IMR-90 (cell line): Measurements from ENCODE around the gene SNAPIN. TPM values are rescaled to one million over a fixed set of nuclear protein-coding genes. Genes with fewer than 3 reads are reported as not detected.

Experiments
- ATAC-seq: fragments of 200-7000 bp; cut with Tn5 transposase; 2 replicates; pipeline ENCODE4 v1.9.1; 2020; ENCODE audit warnings: low read depth, mild to moderate bottlenecking, moderate library complexity
- BruUV-seq: library from RNA; stranded (reverse); fragments of 400-500 nt; replicated peaks from 2 replicates; lab custom pipeline; 2021; lab: Mats Ljungman, UMichigan
- CTCF ChIA-PET: fragments of 300-600 bp; formaldehyde crosslinking; extraction: SDS; loops from one replicate; lab custom pipeline; 2021; ENCODE audit warnings: antibody characterized with exemption; lab: Yijun Ruan, JAX
- POLR2A ChIA-PET: fragments of 300-600 bp; sonication (Branson Sonifier 250); formaldehyde crosslinking; loops from one replicate; lab custom pipeline; 2022; ENCODE audit warnings: antibody characterized with exemption; ENCODE audit not compliant: unreplicated experiment; lab: Charles Lee
- DNase-seq: peaks from one replicate; pipeline ENCODE4 v3.0.0; 2013
- H2AFZ ChIP-seq: replicated peaks from 2 replicates; pipeline ENCODE3; 2013; ENCODE audit warnings: low read length, mild to moderate bottlenecking; ENCODE audit not compliant: poor library complexity
- H2AK5ac ChIP-seq: 2 replicates; pipeline ENCODE4 v1.6.1; 2013; ENCODE audit warnings: low read depth, low read length, inconsistent platforms
- H2AK9ac ChIP-seq: replicated peaks from 2 replicates; pipeline ENCODE3; 2013; ENCODE audit warnings: mild to moderate bottlenecking, low read depth, low read length, moderate library complexity; ENCODE audit not compliant: poor library complexity
- H2BK120ac ChIP-seq: 2 replicates; pipeline ENCODE4 v1.6.1; 2013; ENCODE audit warnings: low read depth, low read length, inconsistent platforms
- H2BK15ac ChIP-seq: 3 replicates; pipeline ENCODE4 v1.6.1; 2013; ENCODE audit warnings: low read depth, low read length, inconsistent platforms
- H2BK20ac ChIP-seq: 2 replicates; pipeline ENCODE4 v1.6.1; 2013; ENCODE audit warnings: low read depth, mild to moderate bottlenecking, inconsistent platforms, low read length, moderate library complexity
- H2BK5ac ChIP-seq: 2 replicates; pipeline ENCODE4 v1.6.1; 2013; ENCODE audit warnings: mild to moderate bottlenecking, low read depth, low read length, inconsistent platforms; ENCODE audit not compliant: poor library complexity, severe bottlenecking
- H3K14ac ChIP-seq: replicated peaks from 2 replicates; pipeline ENCODE4 v1.6.1; 2013; ENCODE audit warnings: low read depth, low read length, inconsistent platforms
- H3K18ac ChIP-seq: 2 replicates; pipeline ENCODE4 v1.6.1; 2013; ENCODE audit warnings: low read depth, low read length, control low read depth
- H3K23ac ChIP-seq: 2 replicates; pipeline ENCODE4 v1.6.1; 2013; ENCODE audit warnings: low read depth, low read length, inconsistent platforms
- H3K27ac ChIP-seq: 2 replicates; pipeline ENCODE4 v1.5.1; 2013; ENCODE audit warnings: mild to moderate bottlenecking, control low read depth, low read length; ENCODE audit not compliant: insufficient read depth
- H3K27me3 ChIP-seq: 2 replicates; pipeline ENCODE4 v1.6.1; 2013; ENCODE audit warnings: low read length; ENCODE audit not compliant: control insufficient read depth, insufficient read depth
- H3K36me3 ChIP-seq: 2 replicates; pipeline ENCODE4 v1.6.1; 2013; ENCODE audit warnings: low read length, mixed read lengths; ENCODE audit not compliant: control insufficient read depth, insufficient read depth
- H3K4ac ChIP-seq: 2 replicates; pipeline ENCODE4 v1.6.1; 2013; ENCODE audit warnings: low read depth, low read length, inconsistent platforms
- H3K4me1 ChIP-seq: 2 replicates; pipeline ENCODE4 v1.6.1; 2013; ENCODE audit warnings: low read length, mixed read lengths; ENCODE audit not compliant: control insufficient read depth, insufficient read depth
- H3K4me2 ChIP-seq: 2 replicates; pipeline ENCODE4 v1.6.1; 2013; ENCODE audit warnings: low read depth, mild to moderate bottlenecking, control low read depth, low read length, moderate library complexity
- H3K4me3 ChIP-seq: 2 replicates; pipeline ENCODE4 v1.5.1; 2013; ENCODE audit warnings: low read depth, mild to moderate bottlenecking, control low read depth, low read length, moderate library complexity; ENCODE audit not compliant: insufficient read depth
- H3K56ac ChIP-seq: 2 replicates; pipeline ENCODE4 v1.6.1; 2013; ENCODE audit warnings: low read length, inconsistent platforms; ENCODE audit not compliant: insufficient read depth; ENCODE audit errors: extremely low read depth
- H3K79me1 ChIP-seq, 2 experiments: 2 replicates each; pipeline ENCODE4 v1.6.1; 2013; ENCODE audit warnings: low read length in 2 of 2, inconsistent platforms in 1 of 2, low read depth in 1 of 2
- H3K9ac ChIP-seq: 2 replicates; pipeline ENCODE4 v1.6.1; 2013; ENCODE audit warnings: low read depth, low read length, control low read depth
- H3K9me1 ChIP-seq: 2 replicates; pipeline ENCODE4 v1.6.1; 2013; ENCODE audit warnings: low read length, inconsistent platforms; ENCODE audit not compliant: insufficient read depth
- H3K9me3 ChIP-seq: 2 replicates; pipeline ENCODE4 v1.6.1; 2013; ENCODE audit warnings: low read length; ENCODE audit not compliant: control insufficient read depth, insufficient read depth
- H4K20me1 ChIP-seq: 2 replicates; pipeline ENCODE4 v1.6.1; 2013; ENCODE audit warnings: low read length, inconsistent platforms; ENCODE audit not compliant: insufficient read depth
- H4K5ac ChIP-seq: 2 replicates; pipeline ENCODE4 v1.6.1; 2013; ENCODE audit warnings: mild to moderate bottlenecking, low read depth, low read length, control low read depth
- H4K8ac ChIP-seq, 2 experiments: 2 replicates each; pipeline ENCODE4 v1.6.1; 2013; ENCODE audit warnings: low read depth in 2 of 2, low read length in 2 of 2, control low read depth in 1 of 2, inconsistent platforms in 1 of 2
- H4K91ac ChIP-seq: 2 replicates; pipeline ENCODE4 v1.6.1; 2013; ENCODE audit warnings: low read depth, low read length, inconsistent platforms; ENCODE audit not compliant: insufficient read depth
- BHLHE40 ChIP-seq: fragments of 150-350 bp; IDR thresholded peaks from 2 replicates; pipeline ENCODE4 v1.6.1; 2016; ENCODE audit warnings: mild to moderate bottlenecking, low read depth, low read length
- CEBPB ChIP-seq: IDR thresholded peaks from 2 replicates; pipeline ENCODE4 v1.6.1; 2012; ENCODE audit warnings: low read depth, low read length, improper control_type of control experiment
- CHD1 ChIP-seq: IDR thresholded peaks from 2 replicates; pipeline ENCODE4 v1.6.1; 2012; ENCODE audit warnings: low read depth, low read length, improper control_type of control experiment
- CTCF ChIP-seq: conservative IDR thresholded peaks from 2 replicates; pipeline ENCODE4 v1.5.1; 2012; ENCODE audit warnings: mild to moderate bottlenecking, low read depth, low read length, improper control_type of control experiment
- ELK1 ChIP-seq: fragments of 150-350 bp; IDR thresholded peaks from 2 replicates; pipeline ENCODE4 v1.6.1; 2016; ENCODE audit warnings: low read depth, mild to moderate bottlenecking, low read length, moderate library complexity, borderline replicate concordance
- FOS ChIP-seq: fragments of 150-350 bp; IDR thresholded peaks from 2 replicates; pipeline ENCODE4 v1.6.1; 2016; ENCODE audit warnings: low read depth, low read length
- MAFK ChIP-seq: IDR thresholded peaks from 2 replicates; pipeline ENCODE4 v1.6.1; 2012; ENCODE audit warnings: low read depth, low read length, improper control_type of control experiment
- MAZ ChIP-seq: IDR thresholded peaks from 2 replicates; pipeline ENCODE4 v1.6.1; 2012; ENCODE audit warnings: low read depth, mild to moderate bottlenecking, low read length, improper control_type of control experiment, moderate library complexity, borderline replicate concordance
- MXI1 ChIP-seq: IDR thresholded peaks from 2 replicates; pipeline ENCODE4 v1.6.1; 2012; ENCODE audit warnings: low read depth, mild to moderate bottlenecking, low read length, moderate library complexity, borderline replicate concordance
- NFE2L2 ChIP-seq: fragments of 150-350 bp; IDR thresholded peaks from 2 replicates; pipeline ENCODE4 v1.6.1; 2016; ENCODE audit warnings: low read depth, mild to moderate bottlenecking, low read length
- POLR2A ChIP-seq: IDR thresholded peaks from 2 replicates; pipeline ENCODE4 v1.6.1; 2012; ENCODE audit warnings: mild to moderate bottlenecking, low read depth, low read length
- RAD21 ChIP-seq: IDR thresholded peaks from 2 replicates; pipeline ENCODE4 v1.6.1; 2012; ENCODE audit warnings: low read length, improper control_type of control experiment
- RCOR1 ChIP-seq: IDR thresholded peaks from 2 replicates; pipeline ENCODE4 v1.6.1; 2012; ENCODE audit warnings: mild to moderate bottlenecking, low read length, improper control_type of control experiment; ENCODE audit not compliant: insufficient replicate concordance
- RFX5 ChIP-seq: IDR thresholded peaks from 2 replicates; pipeline ENCODE4 v1.8.0; 2012; ENCODE audit warnings: low read depth, mild to moderate bottlenecking, low read length, moderate library complexity
- SMC3 ChIP-seq: fragments of 150-350 bp; IDR thresholded peaks from 2 replicates; pipeline ENCODE4 v1.6.1; 2016; ENCODE audit warnings: low read depth, mild to moderate bottlenecking, antibody characterized with exemption, low read length, moderate library complexity
- USF2 ChIP-seq: fragments of 150-350 bp; IDR thresholded peaks from 2 replicates; pipeline ENCODE4 v1.6.1; 2017; ENCODE audit warnings: mild to moderate bottlenecking, antibody characterized with exemption, low read length, low read depth
- WGBS, 2 experiments: methylation state at CpG; one replicate each; pipeline versions ENCODE4 v1.1.5 to v1.1.7; 2013; ENCODE audit warnings: missing lambda C conversion rate in 2 of 2; ENCODE audit not compliant: insufficient read length in 1 of 2; ENCODE audit errors: extremely low coverage in 2 of 2; 5-methylcytosine and 5-hydroxymethylcytosine counted together
- dilution Hi-C: fragments of 300-500 bp; cut with HindIII; formaldehyde crosslinking; loops from one replicate; pipeline ENCODE4 v1.14.3; 2018; ENCODE audit warnings: low sequenced_read_pairs; ENCODE audit not compliant: unreplicated experiment
- in situ Hi-C: fragments of 300-500 bp; cut with MboI; formaldehyde crosslinking; loops from 3 replicates; pipeline ENCODE4 v1.14.3; 2019; ENCODE audit warnings: low sequenced_read_pairs, inconsistent platforms, mixed read lengths
- intact Hi-C: fragments of 100-400 bp; cut with micrococcal nuclease; formaldehyde crosslinking; loops from 2 replicates; pipeline ENCODE4 v1.10.0; 2022
- polyA plus RNA-seq, 3 experiments: library from polyadenylated mRNA; depleted of rRNA; stranded (reverse); fragments of >200 nt; gene quantifications; 2 replicates each; pipeline ENCODE4 v1.2.3, GENCODE V29; 2012; ENCODE audit warnings: low replicate concordance in 1 of 3
- total RNA-seq: library from RNA; depleted of rRNA; stranded (reverse); fragments of >200 nt; gene quantifications from 2 replicates; pipeline ENCODE4 v1.2.3, GENCODE V29; 2012

Gene SNAPIN
- total and polyA plus RNA-seq, 2 of the 4 experiments (the other 2 are of a cell fraction), result 37.4 to 40.9 TPM

- Histone ChIP-seq H4K20me1 (no peaks in the 10 kb centered on the region; the same call in 1 of the 2 replicates), H3K4ac (no peak overlapping the region), H2AK9ac (no peak overlapping the region), H3K9ac (no peak overlapping the region), H2BK5ac (no peak overlapping the region), H3K56ac (no peak overlapping the region), H2BK20ac (no peak overlapping the region), H2BK120ac (no peak overlapping the region), H3K14ac (no peak overlapping the region), H4K8ac (no peak overlapping the region), H3K79me1 (no peaks in the 10 kb centered on the region), H3K27ac (no peak overlapping the region), H4K5ac (no peak overlapping the region), H3K27me3 (peaks cover 41% of the 10 kb centered on the region), H2BK15ac (no peak overlapping the region), H3K9me1 (no peaks in the 10 kb centered on the region), H3K18ac (no peak overlapping the region), H3K4me2 (no peak overlapping the region), H2AFZ (no peak overlapping the region), H2AK5ac (no peak overlapping the region), H3K23ac (no peak overlapping the region), H3K9me3 (no peaks in the 10 kb centered on the region), H3K4me3 (no peak overlapping the region), H3K36me3 (no peaks in the 10 kb centered on the region), H4K91ac (no peak overlapping the region), H3K4me1 (no peaks in the 10 kb centered on the region)
- BruUV-seq, result no TSS peak
- WGBS, 2 experiments, result 67% methylated on average over 1 of the region's 16 CpGs; no CpG with 5 or more reads in 1 of the 2 experiments
- dilution Hi-C loops, result no loop called here
- TF ChIP-seq CTCF, result no peak
- TF ChIP-seq CHD1, result no peak
- no peak for TF ChIP-seq SMC3
- no peak for TF ChIP-seq RCOR1
- no peak for TF ChIP-seq ELK1
- no peak for TF ChIP-seq FOS
- no peak for TF ChIP-seq RFX5
- TF ChIP-seq MAFK, result no peak
- no peak for TF ChIP-seq NFE2L2
- TF ChIP-seq RAD21, result no peak
- no peak for TF ChIP-seq CEBPB
- no peak for TF ChIP-seq POLR2A
- TF ChIP-seq BHLHE40, result no peak
- TF ChIP-seq MXI1, result no peak
- no peak for TF ChIP-seq MAZ
- no peak for TF ChIP-seq USF2
- intact Hi-C loops, result no loop called here
- in situ Hi-C loops, result no loop called here
- ChIA-PET CTCF (no interaction called here), POLR2A (no interaction called here)
- DNase-seq, result no peak
- no peak for ATAC-seq
These were observed 29.0 kb downstream of the SNAPIN start for GRCh38 chr1:153687346-153688125.
